GM18508 (cell line): ENCODE results near the gene HDGF.
"Not testable (repeated sequence)": the region's sequence is repeated elsewhere in the genome, so short reads cannot be mapped to it uniquely, and the experiment has no call there.

Experiments used
- ATAC-seq: cut with Tn5 transposase; IDR thresholded peaks from one replicate; pipeline ENCODE4 v1.9.1; 2021; ENCODE audit warnings: moderate number of reproducible peaks; ENCODE audit not compliant: insufficient read depth, unreplicated experiment

The HDGF gene

DNA sequence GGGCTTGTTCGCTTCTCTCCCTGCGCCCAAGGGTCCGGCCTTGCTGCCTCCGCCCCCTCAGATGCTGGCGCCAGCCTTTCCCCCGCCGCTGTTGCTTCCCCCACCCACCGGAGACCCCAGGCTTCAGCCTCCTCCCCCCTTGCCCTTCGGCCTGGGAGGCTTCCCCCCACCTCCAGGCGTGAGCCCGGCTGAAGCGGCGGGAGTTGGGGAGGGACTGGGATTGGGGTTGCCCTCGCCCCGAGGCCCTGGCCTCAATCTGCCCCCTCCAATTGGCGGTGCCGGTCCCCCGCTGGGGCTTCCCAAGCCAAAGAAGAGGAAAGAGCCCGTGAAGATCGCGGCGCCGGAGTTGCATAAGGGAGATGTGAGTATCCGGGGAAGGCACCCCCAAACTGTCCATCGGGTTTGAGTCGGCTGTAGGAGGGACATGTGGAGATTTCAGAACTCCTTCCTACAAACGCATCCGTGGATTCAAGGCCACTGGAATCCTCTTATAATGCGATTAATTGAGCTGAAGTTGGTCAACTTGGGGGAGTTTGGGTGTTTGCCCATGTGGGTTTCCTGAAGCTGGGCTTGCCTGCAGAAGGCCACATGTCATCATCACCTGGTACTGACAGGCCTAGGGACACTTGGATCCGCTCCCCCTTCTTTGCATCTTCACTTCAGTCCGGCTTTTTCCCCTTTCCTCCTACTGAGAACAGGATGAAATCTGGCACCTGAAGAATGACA, 16.6 kb upstream of the HDGF start:
- no peak for ATAC-seq

DNA sequence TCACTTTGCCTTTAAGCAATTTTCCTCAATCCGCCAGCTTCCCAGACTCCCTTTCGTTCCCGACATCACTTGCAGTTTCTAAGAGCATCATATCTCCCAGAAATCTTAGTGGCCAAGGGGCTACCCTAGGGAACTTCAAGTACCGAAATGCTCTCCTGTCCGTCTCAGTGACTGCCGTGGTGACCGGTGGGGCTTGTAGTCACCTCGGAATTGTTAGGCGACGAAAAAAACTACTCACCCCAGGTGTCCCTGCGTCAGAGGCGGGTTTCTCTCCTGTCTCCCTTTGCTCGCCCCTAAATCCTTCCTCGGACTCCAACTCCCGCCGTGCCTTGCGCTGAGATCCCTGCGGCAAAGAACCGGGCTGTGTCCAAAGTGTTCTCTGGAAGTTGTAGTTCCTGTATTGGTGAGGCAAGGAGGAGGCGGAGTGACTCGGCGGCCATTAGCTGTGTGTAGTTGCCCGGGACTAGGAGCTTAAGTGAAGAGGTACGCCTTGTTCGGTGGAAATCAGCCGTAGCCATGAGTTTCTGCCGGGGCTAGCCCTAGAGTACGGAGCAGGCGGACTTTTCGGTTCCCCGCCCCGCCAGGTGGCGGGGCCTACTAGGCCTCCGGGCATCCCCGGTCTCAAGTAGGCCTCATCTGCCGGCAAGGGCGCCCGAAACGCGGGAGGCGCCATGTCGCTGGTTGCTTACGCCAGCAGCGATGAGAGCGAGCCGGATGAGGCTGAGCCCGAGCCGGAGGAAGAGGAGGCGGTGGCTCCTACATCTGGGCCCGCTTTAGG, 15.8 kb upstream of the HDGF start, which contains the start of gene PRCC:
PRCC (plus strand) TSS at position 435 of the 778 bp plus-strand sequence; CDS start at position 672, 237 bp downstream.
- peak; percentile 58 for ATAC-seq

- peak; percentile 2 for ATAC-seq
These were observed 15.0 kb upstream of the HDGF start for GRCh38 chr1:156766298-156767100.

DNA sequence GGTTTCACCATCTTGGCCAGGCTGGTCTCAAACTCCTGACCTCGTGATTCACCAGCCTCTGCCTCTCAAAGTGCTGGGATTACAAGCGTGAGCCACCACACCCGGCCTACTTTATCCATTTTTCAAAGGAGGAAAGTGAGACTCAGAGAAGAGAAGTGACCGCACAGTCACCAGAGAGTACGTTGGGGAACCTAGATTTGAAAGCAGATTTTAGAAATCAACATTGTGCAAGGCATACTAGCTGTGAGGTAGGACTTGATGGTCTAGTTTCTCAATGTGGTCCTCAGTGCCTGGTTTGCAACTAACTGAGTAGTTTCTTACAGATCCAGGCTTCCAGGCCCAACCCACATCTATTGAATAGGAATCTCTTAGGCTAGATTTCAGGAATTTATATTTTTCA, 14.2 kb upstream of the HDGF start:
- ATAC-seq: no peak

DNA sequence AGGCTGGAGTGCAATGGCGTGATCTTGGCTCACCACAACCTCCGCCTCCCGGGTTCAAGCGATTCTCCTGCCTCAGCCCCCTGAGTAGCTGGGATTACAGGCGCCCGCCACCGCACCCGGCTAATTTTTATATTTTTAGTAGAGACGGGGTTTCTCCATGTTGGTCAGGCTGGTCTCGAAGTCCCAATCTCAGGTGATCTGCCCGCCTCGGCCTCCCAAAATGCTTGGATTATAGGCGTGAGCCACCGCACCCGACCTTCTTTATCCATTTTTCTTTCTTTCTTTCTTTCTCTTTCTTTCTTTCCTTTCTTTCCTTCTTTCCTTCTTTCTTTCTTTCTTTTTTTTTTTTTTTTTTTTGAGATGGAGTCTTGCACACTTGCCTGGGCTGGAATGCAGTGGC, 13.7 kb upstream of the HDGF start:
- ATAC-seq: not testable (repeated sequence)

GRCh38 chr1:156760796-156761104, 9.3 kb upstream of the HDGF start:
- no peak for ATAC-seq

DNA sequence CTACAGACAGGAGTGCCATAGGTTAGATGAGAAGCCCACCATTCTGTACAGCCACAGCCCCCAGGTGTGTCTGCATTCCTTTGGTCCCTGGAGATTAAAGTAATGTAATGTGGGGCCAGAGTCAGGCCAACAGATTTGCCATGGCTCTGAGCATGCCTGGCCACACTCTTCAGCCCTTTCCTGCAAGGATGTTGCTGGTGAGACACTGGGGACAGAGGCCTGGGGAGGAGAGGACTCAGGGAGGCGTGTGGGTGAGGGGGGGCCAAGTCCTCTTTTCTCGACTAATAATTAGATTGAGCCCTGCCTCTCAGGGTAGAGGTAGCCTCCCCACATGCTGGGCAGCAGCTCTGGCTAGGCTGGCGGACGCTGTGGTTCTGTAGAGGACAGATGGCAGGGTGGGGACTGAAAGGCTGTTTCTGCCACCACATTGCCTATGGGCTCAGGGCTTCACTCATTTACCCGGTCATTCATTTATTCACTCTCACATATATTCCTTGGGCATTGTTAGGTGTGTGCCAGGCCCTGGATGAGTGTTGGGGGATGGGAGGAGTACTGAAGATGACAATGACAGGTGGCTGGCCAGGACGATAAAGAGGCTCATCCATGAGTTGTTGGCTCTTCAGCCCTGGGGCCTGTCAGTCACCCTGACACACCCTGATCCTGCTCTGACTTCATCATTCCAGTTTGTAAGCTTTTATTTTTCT, 8.8 kb upstream of the HDGF start:
- no peak for ATAC-seq

GRCh38 chr1:156757572-156758253, 6.2 kb upstream of the HDGF start:
- not testable (repeated sequence) for ATAC-seq

DNA sequence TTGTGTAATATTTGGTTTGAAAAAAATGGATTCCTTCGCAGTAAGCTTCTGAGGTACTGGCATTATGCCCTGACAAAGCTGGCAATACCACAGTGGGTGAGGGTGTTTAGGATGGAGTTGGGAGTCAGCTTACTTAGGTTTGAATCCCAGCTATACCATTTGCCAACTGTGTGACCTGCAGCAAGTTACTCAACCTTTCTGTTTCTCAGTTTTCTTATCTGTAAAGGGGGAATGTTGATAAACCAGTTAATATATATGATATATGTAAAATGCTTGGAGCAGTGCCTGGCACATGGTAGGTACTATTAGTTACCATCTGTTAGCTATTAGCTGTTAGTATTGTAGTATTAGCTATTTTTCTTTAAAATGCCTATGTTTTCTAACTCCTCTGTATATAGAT, 4.9 kb upstream of the HDGF start:
- no peak for ATAC-seq

- ATAC-seq: no peak
These were observed 4.1 kb upstream of the HDGF start for GRCh38 chr1:156755527-156755950.

DNA sequence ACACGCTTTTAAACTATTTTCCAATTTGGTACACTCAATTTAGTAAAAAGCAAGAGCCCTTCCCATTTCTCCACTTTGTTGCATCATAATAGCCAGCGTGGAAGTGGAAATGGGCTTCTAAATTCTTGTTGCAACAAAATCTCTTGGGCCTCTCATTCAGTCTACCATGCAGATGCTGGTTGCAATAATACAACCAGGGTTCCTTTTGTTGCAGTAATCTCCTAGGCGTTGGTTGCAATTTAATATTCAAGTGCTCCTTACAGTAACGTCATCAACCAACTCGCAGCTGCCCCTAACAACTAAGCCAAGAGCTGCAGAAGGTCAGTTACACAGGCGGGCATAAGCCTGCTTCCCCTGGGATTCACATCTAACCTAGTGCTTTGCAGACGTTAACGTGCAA, 2.7 kb upstream of the HDGF start:
- no peak for ATAC-seq

- no peak for ATAC-seq
These were observed 1.5 kb upstream of the HDGF start for GRCh38 chr1:156752843-156753482.

DNA sequence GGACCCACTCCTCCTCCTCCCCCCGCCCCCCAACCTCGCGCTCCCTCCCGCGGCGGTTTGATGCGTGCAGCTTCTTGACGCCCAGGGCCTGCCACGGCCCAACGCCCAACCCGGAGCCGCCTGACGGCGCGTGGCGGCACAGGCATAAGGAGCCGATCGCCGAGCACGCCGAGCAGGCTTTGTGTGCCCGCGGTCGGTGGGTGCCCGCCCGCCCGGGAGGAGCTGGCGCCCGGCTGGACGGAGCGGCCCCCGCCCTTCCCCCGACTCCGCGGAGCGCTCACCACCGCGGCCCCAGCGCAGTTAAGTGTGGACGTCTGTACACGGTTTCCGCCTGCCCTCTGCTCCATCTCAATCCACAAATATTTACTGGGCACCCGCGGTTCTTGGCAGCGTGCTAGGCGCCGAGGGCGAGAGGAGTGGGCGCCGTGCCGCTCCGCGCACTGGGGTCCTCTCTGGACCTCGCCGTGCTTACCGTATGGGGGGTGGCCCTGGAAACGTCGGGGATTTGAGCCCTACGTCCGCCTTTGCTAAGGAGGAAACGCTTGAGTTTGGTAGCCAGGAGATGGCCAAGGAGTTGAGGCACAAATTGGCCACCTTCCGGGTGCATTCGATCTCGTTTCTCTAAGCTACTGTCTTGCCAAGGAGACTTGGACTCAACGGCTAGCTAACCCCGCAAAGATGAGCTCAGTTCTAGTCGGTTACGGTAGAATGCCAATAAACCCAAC, 444 bp upstream of the HDGF start:
- ATAC-seq: no peak

- ATAC-seq: no peak
These were observed 594 bp downstream of the HDGF start for GRCh38 chr1:156750711-156751450.

DNA sequence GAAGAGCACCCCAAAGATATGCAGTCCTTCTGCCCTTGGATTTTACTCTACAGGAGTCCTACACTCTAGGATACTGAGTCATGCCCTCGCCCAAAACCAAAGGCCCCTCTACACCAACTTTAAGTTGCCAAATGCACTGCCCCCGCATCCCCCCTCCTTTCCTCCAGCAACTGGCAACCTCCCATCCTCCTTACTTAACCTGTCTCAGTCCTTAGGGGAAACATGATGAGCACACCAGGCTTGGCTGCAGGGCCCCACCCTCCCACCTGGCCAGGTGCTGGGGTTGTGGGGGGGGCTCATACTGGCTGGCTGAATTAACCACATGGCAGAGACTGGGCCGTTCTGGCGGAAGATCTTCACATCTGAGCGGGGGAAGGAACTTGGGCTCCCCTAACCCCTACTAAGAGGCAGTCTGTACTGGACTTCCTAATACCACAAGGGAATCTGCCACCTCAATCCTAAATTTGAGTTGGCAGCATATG, 1.2 kb downstream of the HDGF start:
- no peak for ATAC-seq

- ATAC-seq: no peak
These were observed 1.9 kb downstream of the HDGF start for GRCh38 chr1:156749419-156750118.

DNA sequence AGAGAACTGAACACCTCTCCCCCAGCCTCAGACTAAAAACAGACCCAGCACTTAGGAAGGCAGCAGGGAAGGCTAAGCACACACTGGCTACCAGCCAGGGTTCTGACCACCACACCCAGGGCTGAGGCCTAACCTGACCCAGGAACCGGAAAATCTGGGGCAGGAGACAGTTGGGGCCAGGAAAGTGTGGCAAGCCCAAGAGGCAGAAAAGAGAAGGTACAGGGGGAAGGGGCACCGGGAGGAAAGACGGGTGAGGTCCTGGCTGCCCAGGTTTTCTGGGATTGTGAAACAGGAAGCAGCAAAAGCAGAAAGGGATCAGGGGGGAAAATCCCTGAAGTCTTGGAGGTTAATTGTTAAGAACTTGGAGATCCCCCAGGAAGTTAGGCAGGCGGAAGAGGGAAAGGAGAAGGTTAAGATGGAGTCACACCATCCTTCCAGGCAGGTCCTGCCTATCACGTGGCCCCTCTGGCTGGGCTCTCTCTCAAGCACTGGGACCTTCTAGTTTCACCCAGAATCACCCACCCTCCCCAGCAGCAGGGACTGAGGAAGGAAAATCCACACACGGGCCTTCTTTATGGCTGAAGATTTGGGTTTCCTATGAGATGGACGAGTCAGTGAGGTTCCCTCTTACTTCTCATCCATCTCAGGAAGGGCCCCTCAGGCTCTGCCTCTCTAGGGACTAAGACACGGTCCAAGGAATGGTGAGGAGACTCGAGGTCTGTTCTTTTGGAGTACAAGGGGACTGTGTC, 2.6 kb downstream of the HDGF start:
- no peak for ATAC-seq
